ENCODE data around the gene ZNF385C. TPM values are rescaled to one million over a fixed set of nuclear protein-coding genes. Genes with fewer than 3 reads are reported as not detected.

ZNF385C gene
- polyA plus RNA-seq, 3 donors: 0.10 to 2.0 (median 0.67) TPM

DNA sequence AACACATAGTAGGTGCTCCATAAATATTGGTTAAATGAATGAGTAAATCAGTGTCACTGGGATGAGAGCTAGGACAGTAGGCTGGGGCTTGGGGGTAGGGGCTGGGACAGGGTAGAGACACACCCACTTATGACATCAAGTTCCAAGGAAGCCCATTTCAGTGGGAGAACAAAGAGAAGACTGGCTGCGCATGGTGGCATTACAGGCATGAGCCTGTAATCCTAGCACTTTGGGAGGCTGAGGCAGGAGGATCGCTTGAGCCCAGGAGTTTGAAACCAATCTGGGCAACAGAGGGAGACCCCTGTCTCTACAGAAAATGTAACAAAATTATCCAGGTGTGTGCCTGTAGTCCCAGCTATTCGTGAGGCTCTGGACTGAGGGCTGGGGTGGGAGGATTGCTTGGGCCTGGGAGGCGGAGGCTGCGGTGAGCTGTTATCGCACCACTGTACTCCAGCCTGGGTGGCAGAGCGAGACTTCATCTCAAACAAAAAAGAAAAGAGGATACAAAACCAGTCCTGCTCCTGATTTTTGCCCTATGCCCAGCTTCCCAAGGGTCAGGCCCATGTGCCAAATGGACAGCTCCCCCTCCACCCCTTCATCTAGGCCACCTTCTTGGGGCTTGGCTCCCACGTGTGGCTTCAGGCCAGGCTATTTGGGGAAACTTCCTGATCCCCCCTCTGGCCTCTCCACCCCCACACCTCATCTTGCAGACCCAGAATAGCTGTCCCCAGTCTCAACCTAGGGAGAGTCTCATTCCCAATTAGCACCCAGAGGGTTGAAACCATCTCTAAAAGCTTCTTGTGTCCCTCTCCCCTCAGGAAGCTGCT, 7.1 kb downstream of the ZNF385C start:
- no peak overlapping the region for H3K27ac ChIP-seq (ENCODE audit: low read depth, low read length)
- 86 to 89% (median 87%) methylated on average over 8 of the region's 8 CpGs for WGBS, 3 donors

DNA sequence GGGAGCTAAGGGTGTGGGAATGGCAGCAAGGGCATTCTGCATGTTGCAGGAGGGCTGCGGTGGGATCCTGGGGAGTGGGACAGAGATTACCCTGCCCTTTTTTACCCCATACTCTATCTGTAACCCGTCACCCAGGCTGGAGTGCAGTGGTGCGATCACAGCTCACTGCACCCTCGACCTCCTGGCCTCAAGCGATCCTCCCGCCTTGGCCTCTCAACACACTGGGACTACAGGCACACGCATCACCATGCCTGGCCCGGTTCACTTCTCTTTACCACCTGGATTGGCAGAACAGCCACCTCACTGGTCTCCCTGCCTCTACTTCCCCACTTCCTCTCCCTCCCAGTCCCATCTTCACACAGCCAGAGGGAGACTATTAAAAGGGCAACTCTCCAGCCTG, 9.5 kb downstream of the ZNF385C start:
- WGBS, 3 donors: 86 to 91% (median 87%) methylated on average over 8 of the region's 8 CpGs
- no peak overlapping the region for H3K27ac ChIP-seq (ENCODE audit: low read depth, low read length)

DNA sequence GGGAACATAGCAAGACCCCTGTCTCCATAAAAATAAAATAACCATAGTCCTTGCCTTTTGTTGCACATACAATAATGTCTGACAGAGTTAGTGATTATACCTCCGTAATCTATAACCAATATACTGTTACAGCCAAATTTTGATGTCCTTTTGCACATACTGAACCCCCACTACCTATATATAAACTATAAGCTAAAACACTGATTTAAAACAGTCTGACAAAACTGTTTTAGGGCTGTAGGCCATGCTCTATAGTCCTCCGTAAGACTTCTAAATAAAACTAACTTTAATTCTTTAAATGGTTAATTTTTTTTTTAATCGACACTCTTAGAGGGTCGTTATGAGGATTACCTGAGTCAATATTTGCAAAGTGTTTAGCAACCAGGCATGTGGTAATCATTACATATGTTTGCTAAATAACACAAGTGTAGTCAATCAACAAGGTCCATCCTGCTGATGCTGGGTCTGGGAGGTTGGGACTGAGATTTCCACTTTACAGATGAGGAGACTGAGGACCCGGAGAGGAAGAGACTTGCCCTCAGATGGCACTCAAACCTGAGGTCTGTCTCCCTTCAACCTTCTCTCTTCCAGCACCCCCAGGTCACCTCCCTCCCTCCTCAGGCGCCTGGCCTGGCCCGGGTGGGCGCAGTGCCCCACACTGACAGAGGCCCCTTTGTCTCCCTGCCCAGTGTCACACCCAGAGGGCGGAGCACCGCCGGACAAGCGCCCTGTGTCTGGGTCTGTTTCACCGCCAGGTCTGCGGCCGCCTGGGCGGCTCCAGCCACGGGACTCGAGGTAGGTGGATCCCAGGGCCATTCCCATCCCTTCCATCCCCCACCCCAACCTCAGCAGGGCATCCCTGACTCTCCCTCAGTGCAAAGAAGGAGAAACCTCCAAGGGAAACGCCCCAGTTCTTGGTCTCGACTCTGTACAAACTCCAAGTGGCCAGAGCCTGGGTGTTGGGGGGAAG, 10.3 kb downstream of the ZNF385C start:
- 36 to 75% (median 68%) methylated on average over 20 of the region's 20 CpGs for WGBS, 3 donors
- H3K27ac ChIP-seq (ENCODE audit: low read depth, low read length): no peak overlapping the region

DNA sequence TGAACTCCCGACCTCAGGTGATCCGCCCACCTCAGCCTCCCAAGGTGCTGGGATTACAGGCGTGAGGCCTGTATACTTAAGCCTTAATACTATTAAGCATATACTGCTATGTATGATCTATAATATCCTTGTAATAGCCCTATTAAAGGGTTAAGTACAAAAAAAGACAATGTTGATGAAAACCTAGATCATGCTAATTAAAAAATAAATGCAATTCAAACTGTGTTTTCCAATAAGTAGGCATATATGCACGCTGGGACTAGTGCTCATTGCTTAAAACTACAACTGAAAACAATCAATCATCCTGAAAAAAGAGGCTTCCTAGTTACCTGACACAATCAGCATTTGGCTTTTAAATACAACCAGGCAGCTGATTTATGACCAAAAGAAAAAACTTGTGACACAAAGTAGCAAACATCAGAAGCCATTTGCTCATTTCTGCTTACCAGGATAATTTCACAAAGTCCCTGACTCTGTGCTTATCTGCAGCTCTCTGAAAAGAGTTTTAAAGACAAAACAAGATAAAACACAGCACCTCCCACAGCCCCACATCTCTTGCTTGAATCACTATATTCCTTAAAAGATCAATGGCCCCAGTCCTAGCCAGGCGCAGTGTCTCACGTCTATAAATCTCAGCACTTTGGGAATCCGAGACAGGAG, 11.1 kb downstream of the ZNF385C start:
- 71 to 82% (median 79%) methylated on average over 7 of the region's 7 CpGs for WGBS, 3 donors

DNA sequence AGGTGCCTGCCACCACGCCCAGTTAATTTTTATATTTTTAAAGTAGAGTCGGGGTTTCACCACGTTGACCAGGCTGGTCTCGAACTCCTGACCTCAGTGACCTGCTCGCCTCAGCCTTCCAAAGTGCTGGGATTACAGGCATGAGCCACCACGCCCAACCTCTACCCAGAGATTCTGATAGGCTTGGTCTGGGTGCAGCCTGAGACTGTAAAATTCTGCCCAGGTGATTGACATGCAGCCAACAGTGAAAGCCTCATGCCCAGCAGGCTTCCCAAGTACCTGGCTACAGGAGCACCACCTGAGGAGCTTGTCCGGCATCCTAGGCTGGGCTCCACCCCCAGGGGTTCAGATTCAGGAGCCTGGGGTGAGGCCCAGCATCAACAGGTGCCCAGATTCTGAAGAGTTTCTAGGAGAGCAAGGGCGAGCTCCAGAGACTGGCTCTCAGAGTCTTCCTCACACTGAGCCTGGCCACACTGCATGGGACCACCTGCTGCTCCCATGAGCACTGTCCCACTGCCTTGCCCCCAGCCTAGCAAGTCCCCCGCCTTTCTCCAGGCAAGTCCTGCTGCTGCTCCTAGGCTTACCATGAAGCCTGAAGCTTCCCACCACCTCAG, 16.6 kb downstream of the ZNF385C start:
- WGBS, 3 donors: 85 to 88% (median 86%) methylated on average over 9 of the region's 9 CpGs
- no peak overlapping the region for H3K27ac ChIP-seq (ENCODE audit: low read depth, low read length)

More for the DNA sequence above, 11.1 kb downstream of the ZNF385C start:
- H3K27ac ChIP-seq (ENCODE audit: low read depth, low read length): no peak overlapping the region

DNA sequence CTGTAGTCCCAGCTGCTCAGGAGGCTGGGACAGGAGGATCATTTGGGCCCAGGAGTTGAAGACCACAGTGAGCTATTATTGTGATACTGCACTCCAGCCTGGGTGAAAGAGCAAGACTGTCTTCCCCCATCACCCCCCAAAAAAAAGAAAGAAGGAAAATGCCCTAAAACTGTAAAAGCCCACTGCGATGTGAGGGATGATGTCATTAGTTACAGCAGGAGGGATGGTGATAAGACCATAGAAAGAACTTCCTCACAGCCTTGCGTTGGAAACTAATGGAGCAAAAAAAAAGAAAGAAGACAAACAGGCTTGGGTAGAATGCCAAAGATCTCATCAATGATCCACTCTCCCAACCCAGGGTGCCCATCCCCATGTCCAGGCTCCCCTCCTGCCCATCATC, 18.7 kb downstream of the ZNF385C start:
- 75 to 84% (median 79%) methylated on average over 2 of the region's 2 CpGs for WGBS, 3 donors
- H3K27ac ChIP-seq (ENCODE audit: low read depth, low read length): no peak overlapping the region

DNA sequence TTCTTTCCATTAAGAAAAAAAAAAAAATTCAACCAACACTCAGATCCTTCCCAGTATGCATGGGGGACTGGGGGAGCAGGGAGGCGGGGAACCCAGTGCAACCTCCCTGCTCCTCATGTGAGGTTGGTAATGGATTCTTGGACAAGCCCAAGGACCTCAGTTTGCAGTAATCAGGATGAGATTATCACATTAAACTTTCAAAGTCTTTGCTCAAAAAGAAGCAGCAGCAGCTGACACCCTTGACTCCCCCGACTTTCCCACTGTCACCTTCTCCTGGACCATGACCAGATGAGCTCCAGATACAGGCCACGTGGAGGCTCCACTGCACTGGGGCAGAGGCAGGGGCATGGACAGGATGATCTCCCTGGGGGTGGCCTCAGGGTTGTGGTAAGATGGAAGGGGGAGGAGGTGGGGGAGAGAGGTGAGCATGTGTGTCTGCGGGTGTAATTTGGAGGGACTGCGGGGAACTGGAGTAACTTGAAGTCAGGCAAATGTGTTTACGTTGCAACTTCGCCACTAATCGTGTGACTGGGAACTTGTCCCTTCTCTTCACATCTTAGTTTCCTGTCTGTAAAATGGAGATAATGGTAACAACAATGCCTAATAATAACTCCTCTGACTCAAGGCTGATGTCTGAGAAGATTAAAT, 19.8 kb downstream of the ZNF385C start:
- WGBS, 3 donors: 54 to 78% (median 58%) methylated on average over 8 of the region's 8 CpGs
- no peak overlapping the region for H3K27ac ChIP-seq (ENCODE audit: low read depth, low read length)

DNA sequence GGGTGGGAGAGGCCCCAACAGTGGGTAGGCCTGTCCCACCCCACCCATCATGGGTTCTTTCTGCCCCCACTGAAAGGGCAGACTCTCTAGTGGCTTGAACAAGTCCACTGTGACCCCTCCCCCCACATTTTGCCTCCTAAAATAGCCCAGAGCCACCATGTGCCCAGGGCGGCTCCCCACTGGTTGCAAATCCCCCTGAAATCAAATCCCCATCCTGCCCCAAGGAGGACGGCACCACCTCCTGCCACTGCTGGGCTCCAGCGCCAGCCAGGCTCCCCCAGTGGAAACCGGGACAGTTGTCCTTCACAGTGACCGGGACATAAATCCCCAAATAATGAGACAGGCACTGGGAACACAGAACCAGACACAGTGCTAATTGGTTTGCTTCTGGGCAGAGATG, 20.5 kb downstream of the ZNF385C start:
- no peak overlapping the region for H3K27ac ChIP-seq (ENCODE audit: low read depth, low read length)
- 81 to 93% (median 92%) methylated on average over 5 of the region's 5 CpGs for WGBS, 3 donors

DNA sequence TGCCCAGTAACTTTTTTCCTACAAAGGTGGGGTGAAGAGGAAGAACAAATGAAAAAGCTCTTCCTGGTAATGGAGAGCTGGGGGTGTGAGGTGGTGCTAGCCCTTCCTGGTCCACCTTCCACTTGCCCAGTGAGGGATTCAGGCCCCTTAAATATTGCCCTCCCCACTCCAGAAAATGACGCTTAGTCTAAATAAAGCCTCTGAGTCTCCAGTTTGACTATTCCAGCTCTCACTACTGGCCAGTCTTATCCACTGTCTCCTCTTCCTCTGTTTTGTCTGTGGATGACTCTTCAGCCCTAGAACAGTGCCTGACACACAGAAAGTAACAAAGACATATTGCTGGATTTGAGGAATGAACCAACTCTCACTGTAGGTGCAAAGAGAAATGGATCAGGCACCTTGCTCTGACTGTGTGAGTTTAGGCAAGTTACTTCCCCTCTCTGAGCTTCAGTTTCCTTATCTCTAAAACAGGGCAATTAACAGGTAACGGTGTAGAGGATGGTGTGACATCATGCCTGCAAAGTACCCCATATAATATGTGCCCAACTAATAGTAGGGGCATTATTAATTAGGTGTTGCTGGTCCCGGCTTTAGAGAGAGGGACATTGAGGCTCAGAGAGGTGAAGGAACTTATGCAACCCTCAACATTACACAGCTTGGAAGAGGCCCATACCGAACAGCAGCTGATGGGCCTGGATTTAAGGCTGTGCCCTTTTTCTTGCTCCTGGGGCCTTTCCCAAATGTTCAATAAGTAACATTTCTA, 21.3 kb downstream of the ZNF385C start:
- 72 to 81% (median 78%) methylated on average over 4 of the region's 4 CpGs for WGBS, 3 donors
- no peak overlapping the region for H3K27ac ChIP-seq (ENCODE audit: low read depth, low read length)

DNA sequence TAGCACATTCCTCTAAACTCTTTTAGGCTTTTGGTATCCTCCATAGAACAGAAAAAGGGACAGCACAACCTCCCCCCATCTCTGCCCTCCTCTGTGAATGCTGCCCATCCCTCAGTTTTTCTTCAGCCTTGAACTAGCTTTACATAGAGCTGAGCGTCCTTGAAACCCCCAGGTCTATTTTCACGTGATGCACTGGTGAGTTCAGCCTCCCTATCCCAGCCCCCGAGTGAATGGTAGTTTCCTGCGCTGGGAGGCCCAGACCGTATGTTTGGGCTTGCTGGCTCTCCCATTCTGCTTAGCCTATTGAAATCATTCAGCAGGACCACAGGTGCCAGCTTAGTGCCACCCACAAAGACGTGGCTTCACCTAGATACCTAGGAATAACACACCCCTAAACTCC, 22.5 kb downstream of the ZNF385C start:
- 68 to 83% (median 73%) methylated on average over 6 of the region's 6 CpGs for WGBS, 3 donors
- no peak overlapping the region for H3K27ac ChIP-seq (ENCODE audit: low read depth, low read length)

DNA sequence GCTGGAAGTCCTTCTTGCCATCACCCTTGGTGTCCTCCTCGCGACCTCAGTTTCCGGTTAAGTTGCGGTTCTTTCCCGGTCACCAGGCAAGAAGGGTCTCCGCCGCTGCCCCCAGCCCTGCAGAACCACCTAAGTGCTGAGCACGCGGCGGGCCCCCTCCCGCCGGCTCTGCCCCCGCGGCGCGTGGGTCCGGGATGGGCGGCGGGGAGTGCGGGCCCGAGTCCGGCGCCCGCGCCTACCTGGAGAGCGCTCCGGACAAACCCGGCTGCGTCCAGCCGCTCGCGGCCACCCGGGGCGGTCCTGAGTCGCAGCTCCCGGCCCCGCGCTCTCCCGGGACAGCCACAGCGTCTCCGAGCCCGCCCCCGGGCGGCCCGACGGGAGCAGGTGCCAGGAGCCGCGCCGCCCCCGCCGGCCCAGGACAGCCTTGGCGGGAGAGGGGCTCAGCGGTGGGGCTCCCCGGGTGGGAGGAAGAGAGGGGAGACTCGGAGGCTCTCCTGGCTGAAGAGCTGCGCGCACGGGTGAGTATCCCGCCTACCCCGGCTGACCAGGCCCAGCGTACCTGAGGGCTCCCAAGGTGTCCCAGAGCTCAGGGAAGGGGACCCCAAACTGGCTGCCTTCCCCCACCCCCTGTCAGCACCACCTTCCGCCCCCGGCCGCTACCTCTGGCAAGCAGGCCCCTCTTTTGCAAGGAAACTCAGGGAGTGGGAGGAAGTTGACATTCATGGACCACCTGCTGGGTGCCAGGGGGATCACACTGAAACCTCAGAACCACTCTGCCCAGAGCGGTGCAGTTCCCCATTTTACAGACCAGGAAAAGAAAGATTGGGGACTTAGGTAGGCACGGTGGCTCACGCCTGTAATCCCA, 25.7 kb downstream of the ZNF385C start:
- 5 to 14% (median 8%) methylated on average over 54 to 67 of the region's 67 CpGs for WGBS, 3 donors
- H3K27ac ChIP-seq (ENCODE audit: low read depth, low read length): no peak overlapping the region

DNA sequence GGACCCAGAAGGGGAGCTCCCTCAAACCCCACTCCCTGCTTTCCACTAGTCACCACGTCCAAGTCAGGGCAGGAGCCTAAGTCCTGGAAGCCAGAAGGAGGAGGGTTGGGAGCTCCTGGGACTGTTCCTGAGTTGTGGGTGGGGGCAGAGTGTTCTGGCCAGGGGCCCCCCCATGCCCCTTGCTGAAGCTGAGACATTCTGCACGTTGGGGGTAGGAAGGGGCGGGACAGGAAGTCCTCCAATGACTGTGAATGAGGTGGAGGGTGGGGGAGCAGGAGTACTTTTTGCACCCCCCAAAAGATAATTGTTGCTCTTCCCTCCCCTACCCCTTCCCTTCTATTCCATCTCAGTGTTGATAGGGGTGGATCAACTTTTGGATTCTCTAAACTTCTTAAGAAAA, 26.5 kb downstream of the ZNF385C start:
- H3K27ac ChIP-seq (ENCODE audit: low read depth, low read length): no peak overlapping the region
- WGBS, 3 donors: 21 to 33% (median 27%) methylated on average over 3 of the region's 3 CpGs

DNA sequence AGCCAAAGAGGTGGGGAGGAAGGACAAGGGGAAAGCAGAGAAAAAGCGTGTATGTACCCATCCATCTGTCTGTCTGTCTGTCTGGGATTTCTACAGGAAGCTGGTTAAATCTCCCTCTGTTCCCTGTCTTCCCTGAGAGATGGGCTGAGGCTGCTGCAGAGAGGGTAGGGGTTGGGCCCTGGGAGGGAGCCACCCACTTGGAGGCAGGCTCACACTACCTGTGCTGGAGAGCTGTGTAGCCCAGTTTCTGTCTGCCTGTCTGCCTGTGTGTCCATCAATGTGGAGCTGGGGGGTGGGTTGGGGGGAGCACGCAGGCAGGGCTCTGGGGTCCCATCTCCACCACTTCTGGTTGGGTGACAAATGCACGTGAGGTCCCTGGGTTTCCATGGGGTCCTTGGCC, 29.3 kb downstream of the ZNF385C start:
- WGBS, 3 donors: 72 to 84% (median 76%) methylated on average over 3 of the region's 3 CpGs

DNA sequence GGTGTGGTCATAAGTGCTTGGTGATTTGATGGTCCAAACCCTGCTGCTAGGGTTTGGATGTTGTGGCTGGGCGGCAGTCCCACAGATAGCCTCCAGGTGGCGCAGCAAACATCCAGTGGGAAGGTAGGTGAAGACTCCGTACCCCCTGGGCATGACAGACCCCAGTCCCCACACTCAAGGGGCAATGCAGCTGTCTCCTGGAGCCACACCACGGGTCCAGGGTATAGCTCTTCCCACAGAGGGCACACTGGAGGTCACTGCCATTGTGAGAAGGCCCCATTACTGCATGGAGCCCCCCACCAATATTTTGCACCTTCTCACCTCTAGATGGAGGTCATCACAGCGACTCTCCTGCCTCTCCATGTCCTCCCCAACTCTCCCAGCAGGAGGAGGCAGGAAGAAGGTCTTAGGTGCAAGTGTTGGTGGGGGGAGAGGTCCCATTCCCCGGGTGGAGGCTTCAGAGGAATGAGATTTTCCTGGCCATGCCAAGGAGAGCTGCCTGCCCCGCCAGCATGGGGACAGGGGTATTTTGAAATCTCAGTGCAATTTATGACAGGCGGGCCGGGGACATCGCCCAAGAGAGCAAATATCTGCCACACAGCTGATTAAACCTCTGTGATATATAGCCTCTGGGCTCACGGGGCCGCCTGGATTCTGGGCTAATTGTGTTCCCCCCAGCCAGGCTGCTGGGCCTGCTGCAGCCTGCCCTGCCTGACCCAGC, 30.7 kb downstream of the ZNF385C start:
- WGBS, 3 donors: 25 to 44% (median 34%) methylated on average over 12 of the region's 12 CpGs
- H3K27ac ChIP-seq (ENCODE audit: low read depth, low read length): no peak overlapping the region

More for the DNA sequence above, 29.3 kb downstream of the ZNF385C start:
- H3K27ac ChIP-seq (ENCODE audit: low read depth, low read length): no peak overlapping the region

DNA sequence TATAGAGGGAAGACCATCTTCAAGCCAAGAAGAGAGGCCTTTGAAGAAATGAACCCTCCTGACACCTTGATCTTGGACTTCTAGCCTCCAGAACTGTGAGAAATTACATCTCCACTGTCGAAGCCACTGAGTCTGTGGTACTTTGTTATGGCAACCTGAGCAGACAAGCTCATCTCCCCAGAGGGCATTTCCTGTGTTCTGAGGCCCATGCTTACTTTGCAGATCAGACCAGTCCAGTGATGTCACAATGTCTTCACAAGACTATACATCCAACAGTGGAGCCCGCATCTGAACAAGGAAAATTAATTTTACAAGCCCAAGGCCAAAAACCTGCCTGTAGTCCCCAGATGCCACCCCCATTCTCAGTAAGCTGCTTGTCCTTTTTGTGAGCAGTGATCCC, 33.1 kb downstream of the ZNF385C start:
- H3K27ac ChIP-seq (ENCODE audit: low read depth, low read length): no peak overlapping the region
- 64 to 76% (median 66%) methylated on average over 2 of the region's 2 CpGs for WGBS, 3 donors

DNA sequence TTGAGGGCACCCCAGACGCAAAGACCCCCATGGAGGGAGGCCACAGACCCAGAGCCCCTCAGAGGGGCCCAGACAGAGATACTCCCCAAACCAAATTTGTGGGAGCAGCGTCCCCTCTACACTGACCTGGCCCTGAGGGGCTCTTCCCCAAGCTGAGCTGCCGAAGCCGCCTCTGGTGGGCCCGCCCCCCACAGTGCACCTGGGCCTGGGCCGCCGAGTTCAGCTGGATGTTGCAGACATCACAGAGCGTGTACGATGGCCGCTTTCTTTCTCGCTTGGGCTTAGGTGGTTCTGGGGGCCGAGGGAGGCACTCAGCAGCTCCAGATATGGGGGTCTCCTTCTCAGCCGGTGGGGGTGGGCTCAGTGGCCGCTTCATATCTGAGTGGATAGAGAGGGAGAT, 35.6 kb downstream of the ZNF385C start:
- WGBS, 3 donors: 87 to 91% (median 88%) methylated on average over 14 of the region's 14 CpGs
- H3K27ac ChIP-seq (ENCODE audit: low read depth, low read length): no peak overlapping the region

All from adipose tissue (tissue), 3 donors.